GM19238 (cell line): ENCODE measurements around the gene DYNLT1.
"Not testable (repeated sequence)": the region's sequence is repeated elsewhere in the genome, so short reads cannot be mapped to it uniquely, and the experiment has no call there.

ENCODE experiments used
- DNase-seq: peaks from one replicate; pipeline ENCODE4 v3.0.0; 2011; ENCODE audit warnings: low spot score; ENCODE audit not compliant: insufficient read length

The DYNLT1 gene

DNA sequence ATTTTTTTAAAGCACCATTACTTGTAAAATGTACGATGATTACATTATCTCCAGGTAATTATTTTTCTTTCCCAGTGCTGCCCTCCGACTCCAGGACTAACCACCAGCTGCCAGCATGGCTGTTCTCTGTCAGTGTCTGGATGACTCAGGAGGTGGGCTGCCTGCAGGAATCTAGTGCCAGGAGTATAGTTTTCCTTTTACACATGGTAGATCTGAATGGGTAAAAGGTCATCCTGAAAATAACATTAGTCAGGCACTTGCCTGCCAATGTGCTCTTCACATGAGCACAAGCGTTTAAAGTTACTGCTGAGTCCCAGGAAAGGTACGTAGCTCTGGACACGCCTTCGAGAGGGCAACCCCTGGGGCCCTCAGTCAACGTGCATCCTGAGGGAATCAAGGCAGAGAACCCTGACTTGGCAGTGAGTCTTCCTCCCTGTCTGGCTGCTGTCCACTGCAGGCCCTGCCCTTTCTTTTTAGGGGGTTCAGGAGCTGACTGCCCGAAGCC lies 2.4 kb downstream of the DYNLT1 start:
- DNase-seq = no peak

GRCh38 chr6:158640519-158640918 lies 4.0 kb downstream of the DYNLT1 start:
- no peak for DNase-seq

DNA sequence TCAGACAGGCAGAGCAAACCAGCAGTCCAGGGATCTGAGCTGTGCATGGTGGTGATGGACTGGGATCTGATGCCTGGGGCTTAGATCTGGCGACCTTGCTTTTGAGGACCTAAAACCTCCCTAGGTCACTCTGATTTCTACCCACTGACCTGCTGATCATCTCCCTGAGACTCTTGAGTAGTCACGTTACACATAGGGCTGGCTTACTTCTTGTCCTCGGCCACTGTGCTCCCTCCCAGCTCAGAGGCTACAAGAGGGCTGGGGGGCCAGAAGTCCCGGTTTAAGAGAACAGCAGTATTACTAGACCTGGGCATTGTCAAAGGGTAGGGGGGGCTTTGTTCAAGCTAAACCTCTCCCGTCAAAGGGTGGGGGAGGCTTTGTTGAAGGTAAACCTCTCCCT lies 5.5 kb downstream of the DYNLT1 start:
- DNase-seq = no peak

DNA sequence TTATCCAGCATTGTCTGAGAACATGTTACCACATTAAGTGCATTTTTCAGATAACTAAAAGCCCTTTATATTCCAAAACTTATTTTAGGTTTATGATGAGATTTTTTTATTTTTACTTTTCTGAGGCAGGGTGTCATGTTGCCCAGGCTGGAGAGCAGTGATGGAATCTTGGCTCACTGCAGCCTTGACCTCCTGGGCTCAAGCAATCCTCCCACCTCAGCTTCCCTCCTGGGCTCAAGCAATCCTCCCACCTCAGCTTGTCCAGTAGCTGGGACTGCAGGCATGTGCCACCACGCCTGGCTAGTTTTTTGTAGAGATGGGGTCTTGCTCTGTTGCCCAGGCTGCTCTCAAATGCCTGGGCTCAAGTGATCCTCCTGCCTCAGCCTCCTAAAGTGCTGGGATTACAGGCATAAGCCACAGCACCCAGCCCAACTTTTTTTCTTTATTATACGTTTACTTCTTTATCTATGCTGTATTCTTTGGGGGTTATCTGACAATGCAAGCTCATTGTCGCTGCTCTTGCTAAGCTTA lies 6.2 kb downstream of the DYNLT1 start:
- DNase-seq = no peak

GRCh38 chr6:158636778-158637177 lies 7.8 kb downstream of the DYNLT1 start:
- DNase-seq = no peak

DNA sequence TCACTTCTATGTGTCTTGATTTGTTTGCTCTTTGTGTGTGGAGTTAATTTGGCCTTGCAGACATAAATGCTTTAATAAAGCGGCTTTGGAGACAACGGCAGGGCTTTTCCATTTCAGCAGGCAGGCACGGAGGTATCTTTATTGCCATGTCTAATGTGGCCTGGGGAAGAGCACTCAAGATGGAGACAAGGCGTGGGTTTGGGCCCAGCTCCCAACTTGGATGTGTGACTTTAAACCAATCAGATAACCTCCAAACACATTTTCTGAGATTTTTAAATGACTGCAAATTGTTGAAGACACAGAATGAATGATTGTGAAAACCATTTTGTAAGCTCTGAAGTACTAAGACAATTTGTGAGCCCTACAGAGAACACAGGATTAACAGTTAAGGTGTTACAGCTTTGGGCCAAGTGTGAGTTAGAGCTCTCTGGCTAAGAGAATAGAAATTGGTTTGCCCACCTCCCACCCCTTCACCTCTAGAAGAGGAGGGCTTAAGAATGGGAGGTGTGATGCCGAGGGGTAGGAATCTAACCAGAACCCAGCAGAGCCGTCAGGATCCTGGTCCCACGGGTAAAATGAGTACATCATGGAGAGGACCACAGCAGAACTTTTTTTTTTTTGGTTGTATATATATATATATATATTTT lies 9.0 kb downstream of the DYNLT1 start:
- DNase-seq = no peak

GRCh38 chr6:158634695-158635426 lies 9.7 kb downstream of the DYNLT1 start:
- no peak for DNase-seq

- DNase-seq = no peak
These were observed 11.4 kb downstream of the DYNLT1 start for GRCh38 chr6:158633127-158633526.

DNA sequence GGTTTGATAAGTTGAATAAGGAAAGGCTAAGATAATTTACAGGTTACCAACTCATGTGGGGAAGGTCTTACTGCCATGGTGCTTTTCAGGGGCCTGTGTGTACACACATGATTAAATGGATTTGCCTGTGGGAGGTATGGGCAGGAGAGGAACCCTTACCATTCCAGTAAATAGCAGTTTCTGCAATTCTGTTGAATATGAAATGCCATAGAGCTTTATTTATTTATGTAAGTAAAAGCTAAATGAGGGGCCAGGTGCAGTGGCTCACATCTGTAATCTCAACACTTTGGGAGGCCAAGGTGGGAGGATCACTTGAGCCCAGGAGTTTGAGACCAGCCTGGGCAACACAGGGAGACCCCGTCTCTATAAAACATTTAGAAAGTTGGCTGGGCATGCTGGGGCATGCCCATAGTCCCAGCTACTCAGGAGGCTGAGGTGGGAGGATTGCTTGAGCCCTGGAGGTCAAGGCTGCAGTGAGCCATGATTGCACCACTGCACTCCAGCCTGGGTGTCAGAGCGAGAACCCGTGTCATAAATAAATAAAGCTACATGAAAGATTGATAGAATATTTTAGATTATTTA lies 11.9 kb downstream of the DYNLT1 start:
- not testable (repeated sequence) for DNase-seq

DNA sequence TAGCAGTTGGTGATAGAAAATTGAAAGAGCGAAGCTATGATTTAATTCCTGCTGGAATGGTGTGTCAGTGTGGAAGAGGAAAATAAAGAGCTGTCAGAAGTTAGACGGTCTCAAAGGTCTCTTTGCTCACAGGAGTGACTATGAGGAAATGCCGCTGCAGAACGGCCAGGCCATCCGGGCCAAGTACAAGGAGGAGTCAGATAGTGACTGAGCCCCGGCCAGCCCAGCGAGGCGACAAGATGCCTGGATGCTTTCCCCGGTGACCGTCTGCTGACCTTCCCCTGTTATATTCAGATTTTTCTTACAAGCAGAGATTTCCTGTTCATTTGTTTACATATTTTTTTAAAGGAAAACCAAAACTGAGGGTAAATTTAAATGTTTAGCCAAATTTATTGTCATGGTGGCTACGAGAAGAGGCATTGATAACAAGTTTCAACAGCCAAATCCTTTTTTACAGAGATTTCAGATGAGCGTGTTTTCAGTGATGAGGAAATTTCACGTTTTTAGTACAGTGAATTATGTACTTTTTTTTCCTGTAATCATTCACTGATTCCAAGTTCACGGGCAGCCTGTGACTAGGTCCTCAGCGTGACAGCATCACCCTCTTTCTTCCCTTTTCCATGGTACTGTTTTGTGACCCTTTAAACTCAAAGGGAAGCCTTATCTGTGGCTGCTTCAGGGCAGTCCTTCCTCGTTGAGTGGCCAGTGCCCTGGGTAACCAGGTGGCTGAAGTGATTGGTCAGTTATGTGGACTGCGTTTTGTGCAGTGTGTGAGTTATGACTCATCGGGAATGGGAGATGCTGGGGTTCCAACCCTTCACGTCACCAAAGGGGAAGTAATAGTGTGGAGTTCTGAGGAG lies 12.6 kb downstream of the DYNLT1 start:
- DNase-seq = no peak

GRCh38 chr6:158630938-158631616 lies 13.5 kb downstream of the DYNLT1 start:
- no peak for DNase-seq

DNA sequence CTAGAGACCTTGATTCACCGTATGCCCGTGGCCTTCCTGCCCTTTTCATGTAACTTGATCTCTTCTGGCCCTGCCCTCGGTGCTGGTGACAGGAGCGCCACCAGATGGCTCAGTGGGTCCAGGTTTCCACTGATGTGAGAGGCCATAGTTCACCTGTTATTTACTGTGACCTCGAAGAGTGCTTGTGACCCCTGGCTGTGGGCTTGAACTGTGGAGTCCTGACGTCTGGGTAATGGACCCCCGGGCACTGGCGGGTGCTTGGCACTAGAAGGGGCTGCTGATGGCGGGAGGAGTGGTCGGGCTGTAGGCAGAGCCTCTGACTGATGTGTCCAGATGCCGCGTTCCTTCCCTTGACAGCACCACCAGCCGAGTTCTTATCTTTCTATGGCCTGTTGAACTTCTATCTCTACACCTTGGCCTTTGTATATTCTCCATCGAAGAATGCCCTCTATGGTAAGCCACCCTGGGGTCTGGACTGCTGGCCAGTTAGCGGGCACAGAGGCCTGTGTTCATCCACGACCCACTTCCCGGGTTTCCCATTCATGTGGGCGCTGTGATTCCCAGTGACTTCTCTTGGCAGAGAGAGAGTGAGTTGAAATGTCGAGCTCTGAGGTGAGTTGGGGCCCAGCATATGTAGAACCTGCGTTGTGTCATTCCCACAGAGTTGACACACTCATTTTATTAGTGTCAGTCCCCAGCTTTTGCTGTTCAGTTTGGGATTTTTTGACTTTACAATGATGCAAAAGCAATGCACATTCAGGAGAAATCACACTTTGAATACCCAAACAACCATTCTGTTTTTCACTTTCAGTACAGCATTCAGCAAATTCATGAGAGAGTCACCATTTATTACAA lies 14.9 kb downstream of the DYNLT1 start:
- no peak for DNase-seq

DNA sequence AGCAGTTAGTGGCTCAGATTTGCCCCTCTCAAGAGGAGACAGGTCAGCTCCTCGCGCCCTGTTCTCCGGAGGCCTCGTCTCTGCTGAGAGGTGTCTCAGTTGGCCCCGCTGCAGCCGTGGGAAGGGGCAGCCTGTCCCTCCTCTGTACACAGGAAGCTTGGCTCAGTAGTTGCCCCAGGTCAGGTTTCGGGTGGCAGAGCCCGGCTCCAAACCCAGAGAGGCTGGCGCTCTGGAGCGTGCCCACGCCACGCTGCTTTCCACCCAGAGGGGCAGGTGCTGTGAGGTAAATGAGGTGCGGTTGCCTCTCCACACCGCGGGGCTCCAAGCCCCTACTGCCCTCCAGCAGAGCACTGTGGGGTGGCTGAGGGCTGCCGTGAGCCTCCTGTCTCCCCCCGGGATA lies 16.0 kb downstream of the DYNLT1 start:
- no peak for DNase-seq

- no peak for DNase-seq
These were observed 16.7 kb downstream of the DYNLT1 start for GRCh38 chr6:158627940-158628211.

GRCh38 chr6:158627168-158627939 lies 17.2 kb downstream of the DYNLT1 start:
- no peak for DNase-seq

DNA sequence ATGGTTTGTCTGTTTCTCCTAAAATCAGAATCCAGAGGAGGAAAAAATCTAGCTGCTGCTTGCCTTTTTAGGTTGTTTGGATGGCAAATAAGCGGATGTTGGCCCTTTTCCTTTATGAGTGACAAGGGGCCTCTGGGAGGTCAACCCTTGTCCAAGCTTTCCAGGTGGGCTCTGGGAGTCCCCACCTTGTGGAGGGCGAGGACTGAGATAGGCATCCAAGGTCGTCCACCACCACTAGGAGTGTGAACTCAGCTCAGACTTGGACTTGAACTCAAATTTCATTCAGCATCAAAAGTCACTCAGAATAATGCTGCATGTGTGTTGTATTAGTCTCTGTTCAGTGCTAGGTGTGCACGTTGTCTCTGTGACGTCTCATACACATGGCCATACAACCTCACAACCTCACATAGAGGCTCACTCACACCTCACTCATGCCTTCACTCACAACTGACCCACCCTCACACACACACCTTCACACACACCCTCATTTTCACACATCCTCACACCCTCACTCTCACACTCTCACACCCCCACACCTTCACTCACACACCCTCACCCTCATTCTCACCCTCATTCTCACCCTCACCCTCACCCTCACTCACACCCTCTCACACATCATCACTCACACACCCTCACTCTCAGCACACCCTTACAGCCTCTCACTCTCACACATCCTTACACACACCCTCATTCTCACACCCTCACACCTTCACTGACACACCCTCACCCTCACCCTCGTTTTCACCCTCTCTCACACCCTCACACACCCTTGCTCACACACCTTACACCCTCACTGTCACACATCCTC lies 18.0 kb downstream of the DYNLT1 start:
- no peak for DNase-seq

- DNase-seq = no peak
These were observed 18.6 kb downstream of the DYNLT1 start for GRCh38 chr6:158625881-158626305.
